A673 (cell line): ENCODE data around the gene RNU7-1. TPM values are rescaled to one million over a fixed set of nuclear protein-coding genes. Genes with fewer than 3 reads are reported as not detected.

Source experiments
- BruUV-seq: library from RNA; stranded (reverse); fragments of 400-500 nt; replicated peaks from 2 replicates; lab custom pipeline; 2021; lab: Mats Ljungman, UMichigan
- CTCF ChIA-PET: fragments of 300-600 bp; sonication (Branson Sonifier 250); formaldehyde crosslinking; loops from one replicate; lab custom pipeline; 2022; ENCODE audit warnings: antibody characterized with exemption; lab: Charles Lee
- POLR2A ChIA-PET: fragments of 300-600 bp; sonication (Branson Sonifier 250); formaldehyde crosslinking; loops from one replicate; lab custom pipeline; 2022; ENCODE audit warnings: antibody characterized with exemption; ENCODE audit not compliant: low non-redundant PET; lab: Charles Lee
- DNase-seq: peaks from one replicate; pipeline ENCODE4 v3.0.0-alpha.2; 2015; ENCODE audit warnings: low spot score
- H3K27ac ChIP-seq: fragments of 200-600 bp; sonication (generic); 2 replicates; pipeline ENCODE4 v1.5.1; 2016; ENCODE audit warnings: mixed run types, low read depth, mild to moderate bottlenecking, mixed read lengths, antibody characterized with exemption, low read length; ENCODE audit not compliant: poor library complexity, severe bottlenecking
- H3K27me3 ChIP-seq: fragments of 200-600 bp; sonication (generic); replicated peaks from 2 replicates; pipeline ENCODE4 v1.6.1; 2017; ENCODE audit warnings: mixed run types, low read depth, mild to moderate bottlenecking, mixed read lengths, antibody characterized with exemption, low read length; ENCODE audit not compliant: insufficient read depth, poor library complexity
- H3K36me3 ChIP-seq: fragments of 200-600 bp; sonication (generic); 2 replicates; pipeline ENCODE4 v1.6.1; 2016; ENCODE audit warnings: mixed run types, mild to moderate bottlenecking, mixed read lengths, antibody characterized with exemption, low read length; ENCODE audit not compliant: insufficient read depth, poor library complexity, severe bottlenecking
- H3K4me1 ChIP-seq: fragments of 200-600 bp; sonication (generic); 2 replicates; pipeline ENCODE4 v1.6.1; 2017; ENCODE audit warnings: mixed run types, mild to moderate bottlenecking, mixed read lengths, antibody characterized with exemption, low read length; ENCODE audit not compliant: insufficient read depth, poor library complexity, severe bottlenecking
- H3K4me3 ChIP-seq: fragments of 200-600 bp; sonication (generic); 2 replicates; pipeline ENCODE4 v1.5.1; 2016; ENCODE audit warnings: low read depth, mixed run types, mild to moderate bottlenecking, mixed read lengths, low read length; ENCODE audit not compliant: poor library complexity, severe bottlenecking
- H3K9me3 ChIP-seq: fragments of 200-600 bp; sonication (generic); 2 replicates; pipeline ENCODE4 v1.6.1; 2016; ENCODE audit warnings: mixed run types, low read depth, mild to moderate bottlenecking, mixed read lengths, antibody characterized with exemption, low read length; ENCODE audit not compliant: poor library complexity, severe bottlenecking
- CTCF ChIP-seq: fragments of 300-800, 200-600 bp; sonication (generic); conservative IDR thresholded peaks from 2 replicates; pipeline ENCODE4 v1.5.1; 2017; ENCODE audit warnings: low read depth, mild to moderate bottlenecking, antibody characterized with exemption, low read length, moderate library complexity, mixed read lengths
- EZH2 ChIP-seq: fragments of 200-600 bp; sonication (generic); IDR thresholded peaks from 2 replicates; pipeline ENCODE4 v1.6.1; 2017; ENCODE audit warnings: borderline replicate concordance, low read depth, mild to moderate bottlenecking, mixed read lengths, antibody characterized with exemption, low read length; ENCODE audit not compliant: poor library complexity, severe bottlenecking
- intact Hi-C: fragments of 100-400 bp; cut with micrococcal nuclease; formaldehyde crosslinking; loops from one replicate; pipeline ENCODE4 v1.10.0; 2022; ENCODE audit not compliant: unreplicated experiment
- total RNA-seq: library from RNA; stranded (reverse); gene quantifications from 2 replicates; pipeline ENCODE4 v1.2.3, GENCODE V29; 2021

Gene RNU7-1
- total RNA-seq, 1 experiment from 2014 or later = not detected

- ChIA-PET POLR2A (no interaction called here), CTCF (no interaction called here)
- no peak for TF ChIP-seq CTCF
- TF ChIP-seq EZH2 = no peak
- no peak for DNase-seq
- intact Hi-C loops = loop anchor here (5.0 kb wide), 1 partner anchor 170 kb away; the partner anchor contains the start of gene C1R
- Histone ChIP-seq H3K36me3 (peaks cover 50% of the 10 kb centered on the region), H3K4me1 (peaks cover 30% of the 10 kb centered on the region), H3K9me3 (no peaks in the 10 kb centered on the region), H3K27me3 (no peaks in the 10 kb centered on the region), H3K27ac (no peak overlapping the region), H3K4me3 (no peak overlapping the region)
- BruUV-seq = no TSS peak
Observed at GRCh38 chr12:6921996-6922946, 21.3 kb upstream of the RNU7-1 start.

GRCh38 chr12:6923003-6923732 lies 20.4 kb upstream of the RNU7-1 start:
- Histone ChIP-seq H3K36me3 (peaks cover 41% of the 10 kb centered on the region), H3K4me1 (peaks cover 30% of the 10 kb centered on the region), H3K4me3 (no peak overlapping the region), H3K9me3 (no peaks in the 10 kb centered on the region), H3K27ac (no peak overlapping the region), H3K27me3 (no peaks in the 10 kb centered on the region)
- DNase-seq = no peak
- intact Hi-C loops = loop anchor here (5.0 kb wide), 1 partner anchor 169 kb away; the partner anchor contains the start of gene C1R
- CTCF ChIA-PET = no interaction called here
- BruUV-seq = TSS peak; percentile 78
- POLR2A ChIA-PET = no interaction called here
- no peak for TF ChIP-seq EZH2

- TF ChIP-seq EZH2 (no peak), CTCF (no peak)
- Histone ChIP-seq H3K27me3 (no peaks in the 10 kb centered on the region), H3K4me1 (peaks cover 30% of the 10 kb centered on the region), H3K4me3 (no peak overlapping the region), H3K36me3 (peaks cover 40% of the 10 kb centered on the region), H3K9me3 (no peaks in the 10 kb centered on the region), H3K27ac (no peak overlapping the region)
- intact Hi-C loops = loop anchor here (2.0 to 5.0 kb wide), 2 partner anchors 15 to 168 kb away; partner anchors contain the start of gene C1R
- ChIA-PET CTCF (no interaction called here), POLR2A (no interaction called here)
- no TSS peak for BruUV-seq
- no peak for DNase-seq
Observed at GRCh38 chr12:6923851-6924250, 19.8 kb upstream of the RNU7-1 start.
